WTC11 (cell line): ENCODE measurements around the gene TRIM45. TPM values are rescaled to one million over a fixed set of nuclear protein-coding genes. Genes with fewer than 3 reads are reported as not detected.

ENCODE experiments used
- ATAC-seq: fragments of 200-7000 bp; cut with Tn5 transposase; 2 replicates; pipeline ENCODE4 v1.10.0; 2021; ENCODE audit warnings: mild to moderate bottlenecking, moderate library complexity
- CTCF ChIA-PET: fragments of 300-600 bp; sonication (Branson Sonifier 250); formaldehyde crosslinking; loops from one replicate; lab custom pipeline; 2021; ENCODE audit warnings: antibody characterized with exemption; lab: Charles Lee
- POLR2A ChIA-PET: fragments of 350-600 bp; sonication (Branson Sonifier 250); formaldehyde crosslinking; loops from one replicate; lab custom pipeline; 2021; ENCODE audit warnings: antibody characterized with exemption; lab: Charles Lee
- DNase-seq: peaks from one replicate; pipeline ENCODE4 v3.0.0; 2021; ENCODE audit warnings: low spot score
- H3K27ac Mint-ChIP-seq: 2 replicates; pipeline ENCODE4 v1.8.0; 2021; ENCODE audit warnings: mixed read lengths
- H3K27me3 Mint-ChIP-seq: 2 replicates; pipeline ENCODE4 v1.8.0; 2021; ENCODE audit warnings: low read depth, mild to moderate bottlenecking, moderate library complexity, mixed read lengths
- H3K36me3 Mint-ChIP-seq: 2 replicates; pipeline ENCODE4 v1.8.0; 2021; ENCODE audit warnings: mixed read lengths
- H3K4me1 Mint-ChIP-seq: 2 replicates; pipeline ENCODE4 v1.8.0; 2022; ENCODE audit warnings: mixed read lengths
- H3K4me3 Mint-ChIP-seq: 2 replicates; pipeline ENCODE4 v1.8.0; 2021; ENCODE audit warnings: mild to moderate bottlenecking, moderate library complexity, mixed read lengths
- H3K9me3 Mint-ChIP-seq: 2 replicates; pipeline ENCODE4 v1.8.0; 2021; ENCODE audit warnings: mixed read lengths
- EMX1 ChIP-seq: fragments of 250-450 bp; sonication (Bioruptor Pico); IDR thresholded peaks from 2 replicates; pipeline ENCODE4 v1.8.0; 2021; ENCODE audit warnings: mild to moderate bottlenecking
- GABPB1 ChIP-seq: sonication (generic); formaldehyde crosslinking; IDR thresholded peaks from 2 replicates; pipeline ENCODE4 v1.8.1; 2023; ENCODE audit warnings: mild to moderate bottlenecking, missing genetic modification reagents
- GRHL2 ChIP-seq: fragments of 250-450 bp; sonication (Bioruptor Pico); IDR thresholded peaks from 2 replicates; pipeline ENCODE4 v1.8.0; 2022; ENCODE audit warnings: mild to moderate bottlenecking, moderate library complexity; ENCODE audit not compliant: insufficient replicate concordance, severe bottlenecking
- JAZF1 ChIP-seq: fragments of 250-450 bp; sonication (Bioruptor Pico); IDR thresholded peaks from 2 replicates; pipeline ENCODE4 v1.9.0; 2021; ENCODE audit warnings: moderate library complexity, mild to moderate bottlenecking, inconsistent platforms
- JUN ChIP-seq: sonication (generic); formaldehyde crosslinking; IDR thresholded peaks from 2 replicates; pipeline ENCODE4 v1.8.0; 2023; ENCODE audit warnings: mild to moderate bottlenecking, missing genetic modification reagents
- MYBL2 ChIP-seq: sonication (generic); formaldehyde crosslinking; IDR thresholded peaks from 2 replicates; pipeline ENCODE4 v1.8.1; 2023; ENCODE audit warnings: mild to moderate bottlenecking, moderate library complexity, missing genetic modification reagents
- NFATC4 ChIP-seq: fragments of 250-450 bp; sonication (Bioruptor Pico); IDR thresholded peaks from 2 replicates; pipeline ENCODE4 v1.9.0; 2021; ENCODE audit warnings: mild to moderate bottlenecking
- NR1H2 ChIP-seq: sonication (generic); formaldehyde crosslinking; IDR thresholded peaks from 2 replicates; pipeline ENCODE4 v1.9.0; 2021; ENCODE audit warnings: mild to moderate bottlenecking, moderate library complexity, missing genetic modification reagents
- RELA ChIP-seq: sonication (generic); formaldehyde crosslinking; IDR thresholded peaks from 2 replicates; pipeline ENCODE4 v1.8.1; 2022; ENCODE audit warnings: missing genetic modification reagents, mild to moderate bottlenecking, borderline replicate concordance
- RORB ChIP-seq: fragments of 250-450 bp; sonication (Bioruptor Pico); IDR thresholded peaks from 2 replicates; pipeline ENCODE4 v1.9.0; 2021; ENCODE audit warnings: mild to moderate bottlenecking
- SMAD3 ChIP-seq: sonication (generic); formaldehyde crosslinking; IDR thresholded peaks from 2 replicates; pipeline ENCODE4 v1.8.0; 2022; ENCODE audit warnings: missing genetic modification reagents, mild to moderate bottlenecking, borderline replicate concordance
- SP1 ChIP-seq: sonication (generic); formaldehyde crosslinking; conservative IDR thresholded peaks from 2 replicates; pipeline ENCODE4 v1.8.1; 2022; ENCODE audit warnings: missing genetic modification reagents
- TCF7 ChIP-seq: sonication (generic); formaldehyde crosslinking; IDR thresholded peaks from 2 replicates; pipeline ENCODE4 v1.8.0; 2022; ENCODE audit warnings: mild to moderate bottlenecking, low read depth, missing genetic modification reagents, moderate library complexity
- ZNF121 ChIP-seq: sonication (generic); formaldehyde crosslinking; IDR thresholded peaks from 2 replicates; pipeline ENCODE4 v1.8.0; 2023; ENCODE audit warnings: missing genetic modification reagents
- ZNF232 ChIP-seq: sonication (generic); formaldehyde crosslinking; IDR thresholded peaks from 2 replicates; pipeline ENCODE4 v1.8.0; 2022; ENCODE audit warnings: mild to moderate bottlenecking, missing genetic modification reagents
- ZNF263 ChIP-seq: sonication (generic); formaldehyde crosslinking; IDR thresholded peaks from 2 replicates; pipeline ENCODE4 v1.8.1; 2022; ENCODE audit warnings: low read depth, mild to moderate bottlenecking, moderate library complexity, missing genetic modification reagents
- ZNF396 ChIP-seq: fragments of 250-450 bp; sonication (Bioruptor Pico); IDR thresholded peaks from 2 replicates; pipeline ENCODE4 v1.8.0; 2021; ENCODE audit warnings: mild to moderate bottlenecking, moderate library complexity, borderline replicate concordance
- total RNA-seq: library from RNA; stranded (reverse); gene quantifications from 3 replicates; pipeline ENCODE4 v1.2.3, GENCODE V29; 2021
- TF ChIP-seq, protein P1 (sequence below): fragments of 250-450 bp; sonication (Bioruptor Pico); IDR thresholded peaks from 2 replicates; pipeline ENCODE4 v1.9.0; 2021; ENCODE audit warnings: mild to moderate bottlenecking
- TF ChIP-seq, protein P2 (sequence below): sonication (generic); formaldehyde crosslinking; IDR thresholded peaks from 2 replicates; pipeline ENCODE4 v1.8.1; 2022; ENCODE audit warnings: mild to moderate bottlenecking, moderate library complexity, missing genetic modification reagents
- TF ChIP-seq, protein P3 (sequence below): sonication (generic); formaldehyde crosslinking; IDR thresholded peaks from 2 replicates; pipeline ENCODE4 v1.8.1; 2023; ENCODE audit warnings: mild to moderate bottlenecking, missing genetic modification reagents
- TF ChIP-seq, protein P4 (sequence below): fragments of 250-450 bp; sonication (Bioruptor Pico); IDR thresholded peaks from 2 replicates; pipeline ENCODE4 v1.9.0; 2021; ENCODE audit warnings: mild to moderate bottlenecking
- TF ChIP-seq, protein P5 (sequence below): fragments of 250-450 bp; sonication (Bioruptor Pico); IDR thresholded peaks from 2 replicates; pipeline ENCODE4 v1.9.0; 2021; ENCODE audit warnings: mild to moderate bottlenecking, borderline replicate concordance
- TF ChIP-seq, protein P6 (sequence below): sonication (generic); formaldehyde crosslinking; IDR thresholded peaks from 2 replicates; pipeline ENCODE4 v1.8.1; 2023; ENCODE audit warnings: mild to moderate bottlenecking, missing genetic modification reagents, borderline replicate concordance

TRIM45 gene
- total RNA-seq, 1 experiment from 2014 or later: 11.8 TPM

DNA sequence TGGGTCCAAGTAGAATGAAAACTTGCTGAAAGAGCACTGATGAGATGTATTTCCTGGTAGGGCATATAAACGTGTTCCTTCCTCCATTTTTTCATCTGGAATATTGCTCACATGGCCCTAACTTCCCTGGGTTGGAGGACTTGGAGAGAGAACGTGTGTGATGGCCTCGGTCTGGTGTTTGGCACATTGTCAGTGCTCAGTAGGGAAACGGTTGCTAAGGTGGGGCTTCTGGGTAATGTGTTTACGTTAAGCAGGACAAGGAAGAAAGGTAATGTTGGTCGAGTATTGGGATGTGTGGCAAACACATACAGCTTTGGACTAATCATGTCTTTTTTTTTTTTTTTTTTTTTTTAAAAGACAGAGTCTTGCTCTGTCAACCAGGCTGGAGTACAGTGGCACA, 55.2 kb downstream of the TRIM45 start:
- CTCF ChIA-PET: interaction anchor here (0.8 to 2.1 kb wide), 2 partner anchors 219 to 332 kb away, joined by 4 to 29 read pairs; no protein-coding TSS in a partner anchor
- POLR2A ChIA-PET: interaction anchor here (0.6 kb wide), 1 partner anchor 67 kb away, joined by 3 read pairs; no protein-coding TSS in a partner anchor
- H3K4me1 Mint-ChIP-seq: peaks cover 1% of the 10 kb centered on the region
- H3K9me3 Mint-ChIP-seq: no peaks in the 10 kb centered on the region
- no peak for DNase-seq
- H3K36me3 Mint-ChIP-seq: peaks cover 49% of the 10 kb centered on the region
- TF ChIP-seq ZNF121: no peak
- TF ChIP-seq SP1 (CRISPR knock-in tag): no peak
- no peak for TF ChIP-seq ZNF396 (CRISPR knock-in tag)
- TF ChIP-seq, protein P1, sequence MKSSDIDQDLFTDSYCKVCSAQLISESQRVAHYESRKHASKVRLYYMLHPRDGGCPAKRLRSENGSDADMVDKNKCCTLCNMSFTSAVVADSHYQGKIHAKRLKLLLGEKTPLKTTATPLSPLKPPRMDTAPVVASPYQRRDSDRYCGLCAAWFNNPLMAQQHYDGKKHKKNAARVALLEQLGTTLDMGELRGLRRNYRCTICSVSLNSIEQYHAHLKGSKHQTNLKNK: no peak
- TF ChIP-seq TCF7 (CRISPR knock-in tag): no peak
- TF ChIP-seq, protein P2, sequence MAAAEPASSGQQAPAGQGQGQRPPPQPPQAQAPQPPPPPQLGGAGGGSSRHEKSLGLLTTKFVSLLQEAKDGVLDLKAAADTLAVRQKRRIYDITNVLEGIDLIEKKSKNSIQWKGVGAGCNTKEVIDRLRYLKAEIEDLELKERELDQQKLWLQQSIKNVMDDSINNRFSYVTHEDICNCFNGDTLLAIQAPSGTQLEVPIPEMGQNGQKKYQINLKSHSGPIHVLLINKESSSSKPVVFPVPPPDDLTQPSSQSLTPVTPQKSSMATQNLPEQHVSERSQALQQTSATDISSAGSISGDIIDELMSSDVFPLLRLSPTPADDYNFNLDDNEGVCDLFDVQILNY (CRISPR knock-in tag): no peak
- TF ChIP-seq, protein P3, sequence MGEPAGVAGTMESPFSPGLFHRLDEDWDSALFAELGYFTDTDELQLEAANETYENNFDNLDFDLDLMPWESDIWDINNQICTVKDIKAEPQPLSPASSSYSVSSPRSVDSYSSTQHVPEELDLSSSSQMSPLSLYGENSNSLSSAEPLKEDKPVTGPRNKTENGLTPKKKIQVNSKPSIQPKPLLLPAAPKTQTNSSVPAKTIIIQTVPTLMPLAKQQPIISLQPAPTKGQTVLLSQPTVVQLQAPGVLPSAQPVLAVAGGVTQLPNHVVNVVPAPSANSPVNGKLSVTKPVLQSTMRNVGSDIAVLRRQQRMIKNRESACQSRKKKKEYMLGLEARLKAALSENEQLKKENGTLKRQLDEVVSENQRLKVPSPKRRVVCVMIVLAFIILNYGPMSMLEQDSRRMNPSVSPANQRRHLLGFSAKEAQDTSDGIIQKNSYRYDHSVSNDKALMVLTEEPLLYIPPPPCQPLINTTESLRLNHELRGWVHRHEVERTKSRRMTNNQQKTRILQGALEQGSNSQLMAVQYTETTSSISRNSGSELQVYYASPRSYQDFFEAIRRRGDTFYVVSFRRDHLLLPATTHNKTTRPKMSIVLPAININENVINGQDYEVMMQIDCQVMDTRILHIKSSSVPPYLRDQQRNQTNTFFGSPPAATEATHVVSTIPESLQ (CRISPR knock-in tag): no peak
- TF ChIP-seq RELA: no peak
- TF ChIP-seq RORB (CRISPR knock-in tag): no peak
- no peak for TF ChIP-seq EMX1
- TF ChIP-seq NFATC4 (CRISPR knock-in tag): no peak
- TF ChIP-seq ZNF263 (CRISPR knock-in tag): no peak
- no peak for TF ChIP-seq MYBL2 (CRISPR knock-in tag)
- TF ChIP-seq, all 79 proteins: peak for 0
- ATAC-seq: no peak
- Mint-ChIP-seq H3K27me3 (no peaks in the 10 kb centered on the region), H3K4me3 (no peak overlapping the region), H3K27ac (no peak overlapping the region)

DNA sequence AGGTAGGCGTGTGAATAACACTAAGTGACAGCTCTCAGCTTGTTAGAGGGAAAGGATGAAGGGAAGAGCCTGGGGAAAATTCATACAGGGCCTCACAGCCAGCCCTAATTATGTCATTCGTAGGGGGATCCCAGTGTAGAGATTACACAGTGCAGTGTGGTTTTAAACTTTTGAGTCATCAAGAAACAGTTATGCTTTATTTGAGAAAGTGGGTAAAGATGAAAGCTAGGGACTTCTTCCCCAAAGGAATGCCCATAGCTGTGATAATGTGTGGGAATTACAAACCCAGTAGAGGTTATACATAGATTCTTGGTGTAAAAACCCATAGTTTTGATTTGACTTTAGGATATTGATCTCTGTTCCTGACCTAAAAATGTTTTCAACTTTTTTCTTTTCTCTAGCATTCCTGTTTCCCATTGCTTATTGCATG, 59.5 kb downstream of the TRIM45 start:
- Mint-ChIP-seq H3K27ac (no peak overlapping the region), H3K4me3 (no peak overlapping the region; the same call in 1 of the 2 replicates), H3K36me3 (peaks cover 39% of the 10 kb centered on the region), H3K27me3 (no peaks in the 10 kb centered on the region), H3K4me1 (peaks cover 18% of the 10 kb centered on the region), H3K9me3 (no peaks in the 10 kb centered on the region)
- no peak for DNase-seq
- TF ChIP-seq JUN: no peak
- TF ChIP-seq, protein P4, sequence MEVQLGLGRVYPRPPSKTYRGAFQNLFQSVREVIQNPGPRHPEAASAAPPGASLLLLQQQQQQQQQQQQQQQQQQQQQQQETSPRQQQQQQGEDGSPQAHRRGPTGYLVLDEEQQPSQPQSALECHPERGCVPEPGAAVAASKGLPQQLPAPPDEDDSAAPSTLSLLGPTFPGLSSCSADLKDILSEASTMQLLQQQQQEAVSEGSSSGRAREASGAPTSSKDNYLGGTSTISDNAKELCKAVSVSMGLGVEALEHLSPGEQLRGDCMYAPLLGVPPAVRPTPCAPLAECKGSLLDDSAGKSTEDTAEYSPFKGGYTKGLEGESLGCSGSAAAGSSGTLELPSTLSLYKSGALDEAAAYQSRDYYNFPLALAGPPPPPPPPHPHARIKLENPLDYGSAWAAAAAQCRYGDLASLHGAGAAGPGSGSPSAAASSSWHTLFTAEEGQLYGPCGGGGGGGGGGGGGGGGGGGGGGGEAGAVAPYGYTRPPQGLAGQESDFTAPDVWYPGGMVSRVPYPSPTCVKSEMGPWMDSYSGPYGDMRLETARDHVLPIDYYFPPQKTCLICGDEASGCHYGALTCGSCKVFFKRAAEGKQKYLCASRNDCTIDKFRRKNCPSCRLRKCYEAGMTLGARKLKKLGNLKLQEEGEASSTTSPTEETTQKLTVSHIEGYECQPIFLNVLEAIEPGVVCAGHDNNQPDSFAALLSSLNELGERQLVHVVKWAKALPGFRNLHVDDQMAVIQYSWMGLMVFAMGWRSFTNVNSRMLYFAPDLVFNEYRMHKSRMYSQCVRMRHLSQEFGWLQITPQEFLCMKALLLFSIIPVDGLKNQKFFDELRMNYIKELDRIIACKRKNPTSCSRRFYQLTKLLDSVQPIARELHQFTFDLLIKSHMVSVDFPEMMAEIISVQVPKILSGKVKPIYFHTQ (CRISPR knock-in tag): no peak
- TF ChIP-seq NR1H2 (CRISPR knock-in tag): no peak
- no peak for TF ChIP-seq NFATC4 (CRISPR knock-in tag)
- no peak for TF ChIP-seq SMAD3
- TF ChIP-seq JAZF1 (CRISPR knock-in tag): no peak
- TF ChIP-seq, protein P5, sequence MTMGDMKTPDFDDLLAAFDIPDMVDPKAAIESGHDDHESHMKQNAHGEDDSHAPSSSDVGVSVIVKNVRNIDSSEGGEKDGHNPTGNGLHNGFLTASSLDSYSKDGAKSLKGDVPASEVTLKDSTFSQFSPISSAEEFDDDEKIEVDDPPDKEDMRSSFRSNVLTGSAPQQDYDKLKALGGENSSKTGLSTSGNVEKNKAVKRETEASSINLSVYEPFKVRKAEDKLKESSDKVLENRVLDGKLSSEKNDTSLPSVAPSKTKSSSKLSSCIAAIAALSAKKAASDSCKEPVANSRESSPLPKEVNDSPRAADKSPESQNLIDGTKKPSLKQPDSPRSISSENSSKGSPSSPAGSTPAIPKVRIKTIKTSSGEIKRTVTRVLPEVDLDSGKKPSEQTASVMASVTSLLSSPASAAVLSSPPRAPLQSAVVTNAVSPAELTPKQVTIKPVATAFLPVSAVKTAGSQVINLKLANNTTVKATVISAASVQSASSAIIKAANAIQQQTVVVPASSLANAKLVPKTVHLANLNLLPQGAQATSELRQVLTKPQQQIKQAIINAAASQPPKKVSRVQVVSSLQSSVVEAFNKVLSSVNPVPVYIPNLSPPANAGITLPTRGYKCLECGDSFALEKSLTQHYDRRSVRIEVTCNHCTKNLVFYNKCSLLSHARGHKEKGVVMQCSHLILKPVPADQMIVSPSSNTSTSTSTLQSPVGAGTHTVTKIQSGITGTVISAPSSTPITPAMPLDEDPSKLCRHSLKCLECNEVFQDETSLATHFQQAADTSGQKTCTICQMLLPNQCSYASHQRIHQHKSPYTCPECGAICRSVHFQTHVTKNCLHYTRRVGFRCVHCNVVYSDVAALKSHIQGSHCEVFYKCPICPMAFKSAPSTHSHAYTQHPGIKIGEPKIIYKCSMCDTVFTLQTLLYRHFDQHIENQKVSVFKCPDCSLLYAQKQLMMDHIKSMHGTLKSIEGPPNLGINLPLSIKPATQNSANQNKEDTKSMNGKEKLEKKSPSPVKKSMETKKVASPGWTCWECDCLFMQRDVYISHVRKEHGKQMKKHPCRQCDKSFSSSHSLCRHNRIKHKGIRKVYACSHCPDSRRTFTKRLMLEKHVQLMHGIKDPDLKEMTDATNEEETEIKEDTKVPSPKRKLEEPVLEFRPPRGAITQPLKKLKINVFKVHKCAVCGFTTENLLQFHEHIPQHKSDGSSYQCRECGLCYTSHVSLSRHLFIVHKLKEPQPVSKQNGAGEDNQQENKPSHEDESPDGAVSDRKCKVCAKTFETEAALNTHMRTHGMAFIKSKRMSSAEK: no peak
- TF ChIP-seq GRHL2: no peak
- TF ChIP-seq ZNF232 (CRISPR knock-in tag): no peak
- TF ChIP-seq, protein P6, sequence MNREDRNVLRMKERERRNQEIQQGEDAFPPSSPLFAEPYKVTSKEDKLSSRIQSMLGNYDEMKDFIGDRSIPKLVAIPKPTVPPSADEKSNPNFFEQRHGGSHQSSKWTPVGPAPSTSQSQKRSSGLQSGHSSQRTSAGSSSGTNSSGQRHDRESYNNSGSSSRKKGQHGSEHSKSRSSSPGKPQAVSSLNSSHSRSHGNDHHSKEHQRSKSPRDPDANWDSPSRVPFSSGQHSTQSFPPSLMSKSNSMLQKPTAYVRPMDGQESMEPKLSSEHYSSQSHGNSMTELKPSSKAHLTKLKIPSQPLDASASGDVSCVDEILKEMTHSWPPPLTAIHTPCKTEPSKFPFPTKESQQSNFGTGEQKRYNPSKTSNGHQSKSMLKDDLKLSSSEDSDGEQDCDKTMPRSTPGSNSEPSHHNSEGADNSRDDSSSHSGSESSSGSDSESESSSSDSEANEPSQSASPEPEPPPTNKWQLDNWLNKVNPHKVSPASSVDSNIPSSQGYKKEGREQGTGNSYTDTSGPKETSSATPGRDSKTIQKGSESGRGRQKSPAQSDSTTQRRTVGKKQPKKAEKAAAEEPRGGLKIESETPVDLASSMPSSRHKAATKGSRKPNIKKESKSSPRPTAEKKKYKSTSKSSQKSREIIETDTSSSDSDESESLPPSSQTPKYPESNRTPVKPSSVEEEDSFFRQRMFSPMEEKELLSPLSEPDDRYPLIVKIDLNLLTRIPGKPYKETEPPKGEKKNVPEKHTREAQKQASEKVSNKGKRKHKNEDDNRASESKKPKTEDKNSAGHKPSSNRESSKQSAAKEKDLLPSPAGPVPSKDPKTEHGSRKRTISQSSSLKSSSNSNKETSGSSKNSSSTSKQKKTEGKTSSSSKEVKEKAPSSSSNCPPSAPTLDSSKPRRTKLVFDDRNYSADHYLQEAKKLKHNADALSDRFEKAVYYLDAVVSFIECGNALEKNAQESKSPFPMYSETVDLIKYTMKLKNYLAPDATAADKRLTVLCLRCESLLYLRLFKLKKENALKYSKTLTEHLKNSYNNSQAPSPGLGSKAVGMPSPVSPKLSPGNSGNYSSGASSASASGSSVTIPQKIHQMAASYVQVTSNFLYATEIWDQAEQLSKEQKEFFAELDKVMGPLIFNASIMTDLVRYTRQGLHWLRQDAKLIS (CRISPR knock-in tag): no peak
- TF ChIP-seq GABPB1: no peak
- no peak for ATAC-seq
- CTCF ChIA-PET: no interaction called here
- POLR2A ChIA-PET: no interaction called here
